ENCODE data around the gene TRPC4.

DNA sequence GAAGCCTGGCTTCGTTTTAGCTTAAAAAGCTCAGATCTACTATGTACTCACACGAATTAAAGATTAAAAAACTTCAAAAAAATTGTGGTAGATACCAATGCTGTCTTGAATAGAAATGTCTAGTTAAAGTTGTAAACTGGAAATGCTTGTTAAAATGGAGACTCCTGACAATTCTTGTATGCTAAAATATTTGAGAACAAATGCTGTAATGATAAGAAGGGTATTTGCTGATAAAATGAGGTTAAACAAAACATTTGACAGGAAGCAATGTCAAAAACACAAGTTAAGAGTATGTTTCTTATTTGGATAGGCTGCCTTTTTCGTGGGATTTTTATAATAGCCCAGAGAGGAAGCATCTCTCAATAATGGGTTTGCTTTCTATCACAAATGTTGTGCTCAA is 223.0 kb downstream of the TRPC4 start:
- TF ChIP-seq, protein P1, sequence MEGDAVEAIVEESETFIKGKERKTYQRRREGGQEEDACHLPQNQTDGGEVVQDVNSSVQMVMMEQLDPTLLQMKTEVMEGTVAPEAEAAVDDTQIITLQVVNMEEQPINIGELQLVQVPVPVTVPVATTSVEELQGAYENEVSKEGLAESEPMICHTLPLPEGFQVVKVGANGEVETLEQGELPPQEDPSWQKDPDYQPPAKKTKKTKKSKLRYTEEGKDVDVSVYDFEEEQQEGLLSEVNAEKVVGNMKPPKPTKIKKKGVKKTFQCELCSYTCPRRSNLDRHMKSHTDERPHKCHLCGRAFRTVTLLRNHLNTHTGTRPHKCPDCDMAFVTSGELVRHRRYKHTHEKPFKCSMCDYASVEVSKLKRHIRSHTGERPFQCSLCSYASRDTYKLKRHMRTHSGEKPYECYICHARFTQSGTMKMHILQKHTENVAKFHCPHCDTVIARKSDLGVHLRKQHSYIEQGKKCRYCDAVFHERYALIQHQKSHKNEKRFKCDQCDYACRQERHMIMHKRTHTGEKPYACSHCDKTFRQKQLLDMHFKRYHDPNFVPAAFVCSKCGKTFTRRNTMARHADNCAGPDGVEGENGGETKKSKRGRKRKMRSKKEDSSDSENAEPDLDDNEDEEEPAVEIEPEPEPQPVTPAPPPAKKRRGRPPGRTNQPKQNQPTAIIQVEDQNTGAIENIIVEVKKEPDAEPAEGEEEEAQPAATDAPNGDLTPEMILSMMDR (IDR thresholded peaks at IDR 0.05; ENCODE audit: insufficient read depth, low read length, poor library complexity, severe bottlenecking): no peak
- no peak for TF ChIP-seq EZH2phosphoT487 (conservative IDR thresholded peaks at IDR 0.05; ENCODE audit: low read length)
